ENCODE results near the gene BCKDK.

DNA sequence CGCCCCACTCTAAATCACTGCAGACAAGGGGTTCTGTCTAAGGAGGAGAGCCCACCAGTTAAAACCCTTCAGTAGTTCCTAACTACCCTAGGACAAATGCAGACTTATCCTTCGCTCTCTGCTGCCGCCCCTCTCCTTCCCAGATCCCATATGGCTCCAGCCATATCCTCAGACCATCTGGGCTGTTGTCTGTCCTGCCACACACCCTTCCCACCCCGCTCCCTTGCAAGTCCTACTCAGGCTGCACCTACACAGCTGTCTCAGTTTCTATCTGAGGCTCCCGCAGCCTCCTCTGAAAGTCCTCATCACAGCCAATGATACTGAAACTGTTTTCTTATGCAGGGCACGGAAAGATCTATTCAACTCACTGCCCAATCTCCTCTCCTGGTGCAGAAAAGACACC lies 720 bp upstream of the BCKDK start:
- TF ChIP-seq CTCF (IDR thresholded peaks at IDR 0.05) (no peak), POLR2A (IDR thresholded peaks at IDR 0.05) (no peak)

Measured in esophagus squamous epithelium (tissue), 4 donors.